ENCODE data around the gene ITPR2. TPM values are rescaled to one million over a fixed set of nuclear protein-coding genes. Genes with fewer than 3 reads are reported as not detected.

The ITPR2 gene
- total and polyA plus RNA-seq, 2 of the 13 experiments (the other 11 are each of a cell fraction or from before 2014, with no cell fraction given), result 31.9 to 81.9 TPM

GRCh38 chr12:26630546-26631027, 202.4 kb downstream of the ITPR2 start (continued):
- TF ChIP-seq ZNF18 (CRISPR knock-in tag; IDR thresholded peaks at IDR 0.05; ENCODE audit: insufficient replicate concordance) (no peak), NR2C2 (CRISPR knock-in tag; IDR thresholded peaks at IDR 0.05; ENCODE audit: borderline replicate concordance) (no peak), ZNF512 (CRISPR knock-in tag; IDR thresholded peaks at IDR 0.05) (no peak), HMGXB4 (CRISPR knock-in tag; IDR thresholded peaks at IDR 0.05; ENCODE audit: borderline replicate concordance in 1 of 2, low read depth in 1 of 2) (no peak), ZNF460 (CRISPR knock-in tag; IDR thresholded peaks at IDR 0.05; ENCODE audit: borderline replicate concordance) (no peak), RAD51 (IDR thresholded peaks at IDR 0.05; ENCODE audit: borderline replicate concordance) (peak; percentile 73), SMARCE1 (IDR thresholded peaks at IDR 0.05; ENCODE audit: borderline replicate concordance) (no peak), ZNF281 (CRISPR knock-in tag; IDR thresholded peaks at IDR 0.05; ENCODE audit: borderline replicate concordance) (no peak), ZZZ3 (CRISPR knock-in tag; IDR thresholded peaks at IDR 0.05; ENCODE audit: borderline replicate concordance) (no peak), KDM5B (CRISPR knock-in tag; IDR thresholded peaks at IDR 0.05; ENCODE audit: borderline replicate concordance) (no peak), CHD2 (IDR thresholded peaks at IDR 0.05; ENCODE audit: low read depth, low read length) (no peak), BATF2 (CRISPR knock-in tag; IDR thresholded peaks at IDR 0.05) (no peak), PHB2 (IDR thresholded peaks at IDR 0.05; ENCODE audit: partially characterized antibody) (no peak), GPN1 (CRISPR knock-in tag; IDR thresholded peaks at IDR 0.05; ENCODE audit: borderline replicate concordance) (no peak), REXO4 (CRISPR knock-in tag; IDR thresholded peaks at IDR 0.05; ENCODE audit: borderline replicate concordance) (no peak), ZFP62 (CRISPR knock-in tag; IDR thresholded peaks at IDR 0.05) (no peak), NFRKB (IDR thresholded peaks at IDR 0.05) (no peak), ATM (IDR thresholded peaks at IDR 0.05; ENCODE audit: borderline replicate concordance) (no peak), ZBTB42 (CRISPR knock-in tag; IDR thresholded peaks at IDR 0.05) (no peak), KLF15 (CRISPR knock-in tag; IDR thresholded peaks at IDR 0.05; ENCODE audit: borderline replicate concordance) (no peak), KMT2A (CRISPR knock-in tag; IDR thresholded peaks at IDR 0.05) (no peak), HOXA9 (CRISPR knock-in tag; IDR thresholded peaks at IDR 0.05; ENCODE audit: borderline replicate concordance) (no peak)
